ENCODE measurements around the gene TMEM131. TPM values are rescaled to one million over a fixed set of nuclear protein-coding genes. Genes with fewer than 3 reads are reported as not detected.

Gene TMEM131
- polyA plus RNA-seq, 4 donors, result 40.3 to 51.9 (median 47.4) TPM

- DNase-seq (ENCODE audit: low read depth in 4 of 4, low spot score in 3 of 4), result no peak
Observed at GRCh38 chr2:97743913-97744312, 251.8 kb downstream of the TMEM131 start.

- no peak for DNase-seq (ENCODE audit: low read depth in 4 of 4, low spot score in 3 of 4)
Observed at GRCh38 chr2:97742381-97742847, 253.3 kb downstream of the TMEM131 start.

GRCh38 chr2:97741686-97742085, 254.1 kb downstream of the TMEM131 start:
- no peak for DNase-seq (ENCODE audit: low read depth in 4 of 4, low spot score in 3 of 4)

- DNase-seq (ENCODE audit: low read depth in 4 of 4, low spot score in 3 of 4), result no peak
Observed at GRCh38 chr2:97741251-97741650, 254.5 kb downstream of the TMEM131 start.

GRCh38 chr2:97740590-97741182, 255.1 kb downstream of the TMEM131 start:
- DNase-seq (ENCODE audit: low read depth in 4 of 4, low spot score in 3 of 4), result no peak

GRCh38 chr2:97739893-97740245, 255.9 kb downstream of the TMEM131 start:
- no peak for DNase-seq (ENCODE audit: low read depth in 4 of 4, low spot score in 3 of 4)

GRCh38 chr2:97739020-97739892, 256.5 kb downstream of the TMEM131 start:
- no peak for DNase-seq (ENCODE audit: low read depth in 4 of 4, low spot score in 3 of 4)

GRCh38 chr2:97738179-97739019, 257.3 kb downstream of the TMEM131 start:
- DNase-seq (ENCODE audit: low read depth in 4 of 4, low spot score in 3 of 4), result no peak

- DNase-seq (ENCODE audit: low read depth in 4 of 4, low spot score in 3 of 4), result no peak
Observed at GRCh38 chr2:97737421-97738178, 258.1 kb downstream of the TMEM131 start.

GRCh38 chr2:97736608-97737330, 259.0 kb downstream of the TMEM131 start:
- no peak for DNase-seq (ENCODE audit: low read depth in 4 of 4, low spot score in 3 of 4)

- no peak for DNase-seq (ENCODE audit: low read depth in 4 of 4, low spot score in 3 of 4)
Observed at GRCh38 chr2:97736185-97736584, 259.6 kb downstream of the TMEM131 start.

GRCh38 chr2:97735161-97735561, 260.6 kb downstream of the TMEM131 start:
- DNase-seq (ENCODE audit: low read depth in 4 of 4, low spot score in 3 of 4), result no peak

- DNase-seq (ENCODE audit: low read depth in 4 of 4, low spot score in 3 of 4), result no peak
Observed at GRCh38 chr2:97734061-97735051, 261.4 kb downstream of the TMEM131 start.

- no peak for DNase-seq (ENCODE audit: low read depth in 4 of 4, low spot score in 3 of 4)
Observed at GRCh38 chr2:97733341-97734035, 262.3 kb downstream of the TMEM131 start.

- no peak for DNase-seq (ENCODE audit: low read depth in 4 of 4, low spot score in 3 of 4)
Observed at GRCh38 chr2:97732436-97733340, 263.1 kb downstream of the TMEM131 start.

GRCh38 chr2:97731274-97732020, 264.3 kb downstream of the TMEM131 start:
- DNase-seq (ENCODE audit: low read depth in 4 of 4, low spot score in 3 of 4), result no peak
